CD4-positive, alpha-beta T cell treated with Interleukin-17A for 1 hour (primary cell): ENCODE measurements around the gene STIM1.

Source experiments
- DNase-seq: peaks from one replicate; pipeline ENCODE4 v3.0.0-alpha.2; 2020

STIM1 gene

GRCh38 chr11:3925513-3925912 lies 70.0 kb downstream of the STIM1 start:
- no peak for DNase-seq

- no peak for DNase-seq
These were observed 71.1 kb downstream of the STIM1 start for GRCh38 chr11:3926458-3927095.

- no peak for DNase-seq
These were observed 71.8 kb downstream of the STIM1 start for GRCh38 chr11:3927129-3927796.

GRCh38 chr11:3929232-3929631 lies 73.8 kb downstream of the STIM1 start:
- DNase-seq = no peak

GRCh38 chr11:3929649-3930048 lies 74.2 kb downstream of the STIM1 start:
- no peak for DNase-seq

- no peak for DNase-seq
These were observed 77.2 kb downstream of the STIM1 start for GRCh38 chr11:3932698-3933097.

GRCh38 chr11:3933165-3933628 lies 77.7 kb downstream of the STIM1 start:
- no peak for DNase-seq

GRCh38 chr11:3934658-3935057 lies 79.2 kb downstream of the STIM1 start:
- DNase-seq = no peak

- no peak for DNase-seq
These were observed 81.1 kb downstream of the STIM1 start for GRCh38 chr11:3936517-3936916.

GRCh38 chr11:3939211-3939610 lies 83.7 kb downstream of the STIM1 start:
- peak; percentile 17 for DNase-seq

- DNase-seq = no peak
These were observed 84.3 kb downstream of the STIM1 start for GRCh38 chr11:3939651-3940190.

GRCh38 chr11:3942160-3942955 lies 86.9 kb downstream of the STIM1 start:
- DNase-seq = peak; percentile 59

- DNase-seq = no peak
These were observed 87.6 kb downstream of the STIM1 start for GRCh38 chr11:3942956-3943497.

- no peak for DNase-seq
These were observed 88.7 kb downstream of the STIM1 start for GRCh38 chr11:3944198-3944597.

- no peak for DNase-seq
These were observed 91.1 kb downstream of the STIM1 start for GRCh38 chr11:3946455-3947017.

- peak; percentile 83 for DNase-seq
These were observed 91.6 kb downstream of the STIM1 start for GRCh38 chr11:3947061-3947460.

- DNase-seq = peak; percentile 55
These were observed 93.7 kb downstream of the STIM1 start for GRCh38 chr11:3949125-3949524.

GRCh38 chr11:3950996-3951660 lies 95.7 kb downstream of the STIM1 start:
- DNase-seq = peak; percentile 46

- DNase-seq = no peak
These were observed 97.3 kb downstream of the STIM1 start for GRCh38 chr11:3952715-3953114.

GRCh38 chr11:3953327-3953726 lies 97.9 kb downstream of the STIM1 start:
- DNase-seq = no peak

GRCh38 chr11:3954448-3955298 lies 99.2 kb downstream of the STIM1 start:
- no peak for DNase-seq
